ENCODE results near the gene GTF2H4.
"Not testable (repeated sequence)": the region's sequence is repeated elsewhere in the genome, so short reads cannot be mapped to it uniquely, and the experiment has no call there.

GTF2H4 gene

DNA sequence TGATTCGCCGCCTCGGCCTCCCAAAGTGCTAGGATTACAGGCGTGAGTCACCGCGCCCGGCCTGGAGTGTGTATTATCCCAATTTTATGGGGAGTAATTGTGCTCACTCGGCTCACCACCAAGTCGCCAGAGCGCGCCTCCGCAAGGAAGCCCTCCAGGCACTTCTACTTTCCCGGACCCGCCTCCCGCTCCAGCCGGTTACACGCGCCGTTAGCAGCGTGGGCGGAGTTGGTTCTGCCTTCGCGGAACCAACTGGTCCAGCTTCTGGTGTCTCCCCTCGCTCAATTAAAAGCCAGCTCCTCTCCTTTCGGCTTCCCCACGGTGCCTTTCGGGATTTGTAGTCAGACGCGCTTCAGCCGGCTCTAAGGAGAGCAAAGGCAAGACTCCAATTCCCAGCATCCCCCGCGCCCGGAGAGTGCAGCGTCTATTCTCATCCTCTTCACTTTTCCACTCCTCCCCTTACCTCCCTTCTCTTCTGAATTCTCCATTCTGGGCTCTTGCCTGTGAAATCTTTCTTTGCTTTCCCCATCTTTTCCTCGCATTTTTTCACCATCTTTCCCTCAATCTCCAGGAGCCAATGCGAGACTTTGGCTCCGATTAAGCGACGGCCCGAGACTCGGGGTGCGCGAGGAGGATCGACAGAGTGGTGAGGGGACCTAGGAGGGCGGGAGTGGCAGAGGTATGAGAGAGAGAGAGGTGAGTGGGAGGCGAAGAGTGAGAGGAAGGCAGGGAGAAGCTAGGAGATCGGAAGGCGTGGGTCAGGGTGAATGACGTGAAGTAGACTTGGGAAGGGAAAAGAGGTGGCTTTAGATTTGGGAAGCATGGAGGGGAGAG is at the start of gene GTF2H4:
GTF2H4 (plus strand) TSS at position 450 of the 834 bp plus-strand sequence.
- H3K27ac ChIP-seq (ENCODE audit: low read depth, low read length) = no peak within 1 kb of the TSS
- H3K9me3 ChIP-seq (ENCODE audit: control insufficient read depth in 1 of 2, low read length in 2 of 2) = no peaks in the 10 kb centered on the region
- H3K9ac ChIP-seq (ENCODE audit: low read depth in 1 of 2, low read length in 2 of 2) = peak within 1 kb of the TSS; percentile 83 to 97
- peaks cover 9 to 13% of the 10 kb centered on the region in 2 donors for H3K4me1 ChIP-seq (ENCODE audit: control insufficient read depth in 1 of 2, insufficient read depth in 2 of 2, low read length in 2 of 2)
- H3K36me3 ChIP-seq (ENCODE audit: control insufficient read depth in 1 of 2, insufficient read depth in 2 of 2, low read length in 2 of 2) = peaks cover 4 to 25% of the 10 kb centered on the region in 2 donors
- peak within 1 kb of the TSS; percentile 93 to 98 for H3K4me3 ChIP-seq (ENCODE audit: low read depth in 1 of 2, low read length in 2 of 2)
- H3K27me3 ChIP-seq (ENCODE audit: control insufficient read depth in 1 of 2, insufficient read depth in 2 of 2, low read length in 2 of 2) = no peaks in the 10 kb centered on the region

DNA sequence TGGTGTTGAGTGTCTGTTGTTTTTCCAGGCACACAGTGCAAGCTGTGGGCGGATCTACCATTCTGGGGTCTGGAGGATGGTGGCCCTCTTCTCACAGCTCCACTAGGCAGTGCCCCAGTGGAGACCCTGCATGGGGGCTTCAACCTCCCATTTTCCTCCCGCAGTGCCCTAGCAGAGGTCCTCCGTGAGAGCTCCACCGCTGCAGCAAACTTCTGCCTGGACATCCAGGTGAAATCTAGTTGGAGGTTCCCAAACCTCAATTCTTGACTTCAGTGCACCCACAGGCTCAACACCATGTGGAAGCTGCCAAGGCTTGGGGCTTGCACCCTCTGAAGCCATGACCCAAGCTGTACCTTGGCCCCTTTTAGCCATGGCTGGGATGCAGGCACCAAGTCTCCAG is 48.3 kb upstream of the GTF2H4 start:
- not testable (repeated sequence) for H3K27ac ChIP-seq (ENCODE audit: low read depth, low read length); H3K36me3 ChIP-seq (ENCODE audit: control insufficient read depth in 1 of 2, insufficient read depth in 2 of 2, low read length in 2 of 2); H3K9ac ChIP-seq (ENCODE audit: low read depth in 1 of 2, low read length in 2 of 2); H3K27me3 ChIP-seq (ENCODE audit: control insufficient read depth in 1 of 2, insufficient read depth in 2 of 2, low read length in 2 of 2); H3K4me3 ChIP-seq (ENCODE audit: low read depth in 1 of 2, low read length in 2 of 2); H3K9me3 ChIP-seq (ENCODE audit: control insufficient read depth in 1 of 2, low read length in 2 of 2)
- peaks cover 11 to 13% of the 10 kb centered on the region in 2 donors for H3K4me1 ChIP-seq (ENCODE audit: control insufficient read depth in 1 of 2, insufficient read depth in 2 of 2, low read length in 2 of 2)

DNA sequence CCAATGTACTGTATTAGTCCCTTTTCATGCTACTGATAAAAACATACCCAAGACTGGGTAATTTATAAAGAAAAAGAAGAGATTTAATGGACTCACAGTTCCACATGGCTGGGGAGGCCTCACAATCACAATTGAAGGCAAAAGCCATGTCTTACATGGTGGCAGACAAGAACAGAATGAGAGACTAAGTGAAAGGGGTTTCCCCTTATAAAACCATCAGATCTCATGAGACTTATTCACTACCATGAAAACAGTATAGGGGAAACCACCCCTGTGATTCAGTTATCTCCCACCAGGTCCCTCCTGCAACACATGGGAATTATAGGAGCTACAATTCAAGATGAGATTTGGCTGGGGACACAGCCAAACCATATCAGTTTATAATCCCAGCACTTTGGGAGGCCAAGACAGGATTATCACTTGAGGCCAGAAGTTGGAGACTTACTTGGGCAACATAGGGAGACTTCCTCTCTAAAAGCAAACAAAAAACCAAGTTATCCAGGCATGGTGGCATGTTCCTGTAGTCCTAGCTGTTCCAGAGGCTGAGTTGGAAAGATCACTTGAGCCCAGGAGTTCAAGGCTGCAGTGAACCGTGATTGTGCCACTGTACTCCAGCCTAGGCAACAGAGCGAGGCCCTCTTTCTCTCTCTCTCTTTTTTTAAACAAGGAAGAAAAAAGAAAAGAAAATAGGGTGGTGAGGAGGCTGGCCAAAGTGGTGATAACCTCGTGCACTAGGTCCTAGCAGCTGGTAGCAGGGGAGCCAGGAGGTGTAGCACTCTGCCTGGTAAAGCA is 46.6 kb upstream of the GTF2H4 start:
- Histone ChIP-seq H3K9me3 (ENCODE audit: control insufficient read depth in 1 of 2, low read length in 2 of 2) (peaks cover 0 to 6% of the 10 kb centered on the region in 2 donors), H3K27me3 (ENCODE audit: control insufficient read depth in 1 of 2, insufficient read depth in 2 of 2, low read length in 2 of 2) (peaks cover 0 to 5% of the 10 kb centered on the region in 2 donors), H3K4me1 (ENCODE audit: control insufficient read depth in 1 of 2, insufficient read depth in 2 of 2, low read length in 2 of 2) (peaks cover 0 to under 1% of the 10 kb centered on the region in 2 donors), H3K4me3 (ENCODE audit: low read depth in 1 of 2, low read length in 2 of 2) (no peak overlapping the region), H3K36me3 (ENCODE audit: control insufficient read depth in 1 of 2, insufficient read depth in 2 of 2, low read length in 2 of 2) (no peaks in the 10 kb centered on the region), H3K9ac (ENCODE audit: low read depth in 1 of 2, low read length in 2 of 2) (no peak overlapping the region), H3K27ac (ENCODE audit: low read depth, low read length) (no peak overlapping the region)

DNA sequence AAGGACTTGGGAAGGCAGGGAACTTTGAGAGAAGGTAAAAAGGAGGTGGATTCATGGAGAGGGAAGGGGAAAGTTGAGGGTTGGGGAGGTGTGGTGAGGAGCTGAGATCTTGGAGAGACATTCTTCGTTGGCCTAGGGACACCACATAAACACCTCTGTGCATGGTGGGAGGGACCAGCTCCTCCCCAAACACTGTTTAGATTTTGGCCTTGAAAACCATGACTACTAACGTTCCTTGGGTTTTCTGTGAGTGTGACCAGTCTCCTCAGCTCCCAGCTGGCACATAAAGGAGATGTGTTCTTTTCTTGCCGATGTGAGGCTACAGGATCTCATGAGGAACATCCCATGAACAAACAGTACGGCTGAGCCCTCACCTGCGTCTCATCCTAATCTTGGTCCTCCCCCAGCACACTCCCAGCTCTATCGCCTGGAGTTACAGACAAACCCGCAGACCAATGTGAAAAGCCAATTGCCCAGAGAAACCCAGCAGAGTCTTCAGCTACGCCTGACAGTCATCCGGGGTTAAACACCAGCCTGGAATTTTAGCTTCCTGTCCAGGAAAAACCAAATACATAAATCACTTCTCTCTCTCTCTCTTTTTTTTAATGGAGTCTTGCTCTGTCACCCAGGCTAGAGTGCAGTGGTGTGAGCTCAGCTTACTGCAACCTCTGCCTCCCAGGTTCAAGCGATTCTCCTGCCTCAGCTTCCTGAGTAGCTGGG is 45.7 kb upstream of the GTF2H4 start:
- no peaks in the 10 kb centered on the region for H3K36me3 ChIP-seq (ENCODE audit: control insufficient read depth in 1 of 2, insufficient read depth in 2 of 2, low read length in 2 of 2)
- peaks cover 0 to 5% of the 10 kb centered on the region in 2 donors for H3K27me3 ChIP-seq (ENCODE audit: control insufficient read depth in 1 of 2, insufficient read depth in 2 of 2, low read length in 2 of 2)
- no peak overlapping the region for H3K4me3 ChIP-seq (ENCODE audit: low read depth in 1 of 2, low read length in 2 of 2)
- no peak overlapping the region for H3K27ac ChIP-seq (ENCODE audit: low read depth, low read length)
- no peak overlapping the region for H3K9ac ChIP-seq (ENCODE audit: low read depth in 1 of 2, low read length in 2 of 2)
- peaks cover 0 to 6% of the 10 kb centered on the region in 2 donors for H3K9me3 ChIP-seq (ENCODE audit: control insufficient read depth in 1 of 2, low read length in 2 of 2)
- H3K4me1 ChIP-seq (ENCODE audit: control insufficient read depth in 1 of 2, insufficient read depth in 2 of 2, low read length in 2 of 2) = no peaks in the 10 kb centered on the region

DNA sequence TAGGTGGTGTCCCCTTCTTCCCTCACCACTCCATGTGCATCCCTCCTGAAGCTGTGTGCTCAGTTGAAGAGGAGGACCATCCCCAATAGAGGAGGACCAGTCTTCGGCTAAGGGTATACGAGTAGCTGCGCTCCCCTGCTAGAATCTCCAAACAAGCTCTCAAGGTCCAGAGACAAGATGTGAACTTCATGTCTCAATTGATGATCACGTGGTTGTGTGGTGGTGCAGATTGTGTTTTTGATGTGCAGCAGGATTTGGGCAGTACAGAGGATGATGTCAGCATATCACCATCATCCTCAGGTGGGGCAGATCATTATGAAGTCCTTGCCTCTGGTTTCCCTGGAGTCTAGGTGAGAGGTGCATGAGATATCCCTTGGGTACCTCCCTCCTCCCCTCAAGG is 43.7 kb upstream of the GTF2H4 start:
- no peak overlapping the region for H3K4me3 ChIP-seq (ENCODE audit: low read depth in 1 of 2, low read length in 2 of 2)
- peaks cover 0 to 5% of the 10 kb centered on the region in 2 donors for H3K27me3 ChIP-seq (ENCODE audit: control insufficient read depth in 1 of 2, insufficient read depth in 2 of 2, low read length in 2 of 2)
- no peak overlapping the region for H3K27ac ChIP-seq (ENCODE audit: low read depth, low read length)
- H3K9ac ChIP-seq (ENCODE audit: low read depth in 1 of 2, low read length in 2 of 2) = no peak overlapping the region
- H3K4me1 ChIP-seq (ENCODE audit: control insufficient read depth in 1 of 2, insufficient read depth in 2 of 2, low read length in 2 of 2) = no peaks in the 10 kb centered on the region
- peaks cover 4 to 5% of the 10 kb centered on the region in 2 donors for H3K9me3 ChIP-seq (ENCODE audit: control insufficient read depth in 1 of 2, low read length in 2 of 2)
- H3K36me3 ChIP-seq (ENCODE audit: control insufficient read depth in 1 of 2, insufficient read depth in 2 of 2, low read length in 2 of 2) = no peaks in the 10 kb centered on the region

DNA sequence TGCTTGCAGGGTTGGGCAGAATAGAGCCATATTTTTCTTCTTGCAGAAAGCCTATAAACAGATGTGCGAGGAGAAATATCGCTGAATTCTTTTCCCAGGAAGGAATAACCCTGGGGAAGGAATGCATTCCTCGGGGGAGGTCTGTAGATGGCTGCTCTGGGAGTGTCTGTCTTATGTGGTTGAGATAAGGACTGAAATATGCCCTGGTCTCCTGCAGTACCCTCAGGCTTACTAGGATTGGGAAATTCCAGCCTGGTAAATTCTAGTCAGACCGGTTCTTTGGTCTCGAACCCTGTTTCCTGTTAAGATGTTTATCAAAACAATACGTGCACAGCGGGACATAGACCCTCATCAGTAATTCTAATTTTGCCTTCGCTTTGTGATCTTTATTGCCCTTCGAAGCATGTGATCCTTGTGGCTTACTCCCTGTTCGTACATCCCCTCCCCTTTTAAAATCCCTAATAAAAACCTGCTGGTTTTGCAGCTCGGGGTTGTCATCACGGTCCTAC is 38.7 kb upstream of the GTF2H4 start:
- not testable (repeated sequence) for H3K9ac ChIP-seq (ENCODE audit: low read depth in 1 of 2, low read length in 2 of 2); H3K27me3 ChIP-seq (ENCODE audit: control insufficient read depth in 1 of 2, insufficient read depth in 2 of 2, low read length in 2 of 2); H3K4me1 ChIP-seq (ENCODE audit: control insufficient read depth in 1 of 2, insufficient read depth in 2 of 2, low read length in 2 of 2); H3K27ac ChIP-seq (ENCODE audit: low read depth, low read length); H3K36me3 ChIP-seq (ENCODE audit: control insufficient read depth in 1 of 2, insufficient read depth in 2 of 2, low read length in 2 of 2); H3K4me3 ChIP-seq (ENCODE audit: low read depth in 1 of 2, low read length in 2 of 2)
- peaks cover 2 to 18% of the 10 kb centered on the region in 2 donors for H3K9me3 ChIP-seq (ENCODE audit: control insufficient read depth in 1 of 2, low read length in 2 of 2)

DNA sequence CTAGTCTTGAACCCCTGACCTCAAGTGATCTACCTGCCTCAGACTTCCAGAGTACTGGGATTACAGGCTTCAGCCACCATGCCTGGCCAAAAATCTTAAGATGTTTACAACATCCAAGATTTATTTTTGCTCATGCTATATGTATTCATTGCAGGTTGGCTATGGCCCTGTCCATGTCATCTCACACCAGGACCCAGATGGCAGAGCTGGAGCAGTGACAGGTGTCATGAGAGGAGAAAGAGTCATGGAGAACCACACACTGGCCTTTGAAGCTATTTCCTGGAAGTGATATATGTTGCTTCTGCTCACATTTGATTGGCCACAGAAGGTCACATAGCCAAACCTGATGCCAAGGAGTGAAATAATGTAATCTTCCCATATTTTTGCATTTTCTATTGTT is 37.5 kb upstream of the GTF2H4 start:
- H3K4me3 ChIP-seq (ENCODE audit: low read depth in 1 of 2, low read length in 2 of 2) = no peak overlapping the region
- no peak overlapping the region for H3K27ac ChIP-seq (ENCODE audit: low read depth, low read length)
- no peak overlapping the region for H3K9ac ChIP-seq (ENCODE audit: low read depth in 1 of 2, low read length in 2 of 2)
- no peaks in the 10 kb centered on the region for H3K4me1 ChIP-seq (ENCODE audit: control insufficient read depth in 1 of 2, insufficient read depth in 2 of 2, low read length in 2 of 2)
- H3K9me3 ChIP-seq (ENCODE audit: control insufficient read depth in 1 of 2, low read length in 2 of 2) = peaks cover 2 to 18% of the 10 kb centered on the region in 2 donors
- no peaks in the 10 kb centered on the region for H3K27me3 ChIP-seq (ENCODE audit: control insufficient read depth in 1 of 2, insufficient read depth in 2 of 2, low read length in 2 of 2)
- H3K36me3 ChIP-seq (ENCODE audit: control insufficient read depth in 1 of 2, insufficient read depth in 2 of 2, low read length in 2 of 2) = no peaks in the 10 kb centered on the region

DNA sequence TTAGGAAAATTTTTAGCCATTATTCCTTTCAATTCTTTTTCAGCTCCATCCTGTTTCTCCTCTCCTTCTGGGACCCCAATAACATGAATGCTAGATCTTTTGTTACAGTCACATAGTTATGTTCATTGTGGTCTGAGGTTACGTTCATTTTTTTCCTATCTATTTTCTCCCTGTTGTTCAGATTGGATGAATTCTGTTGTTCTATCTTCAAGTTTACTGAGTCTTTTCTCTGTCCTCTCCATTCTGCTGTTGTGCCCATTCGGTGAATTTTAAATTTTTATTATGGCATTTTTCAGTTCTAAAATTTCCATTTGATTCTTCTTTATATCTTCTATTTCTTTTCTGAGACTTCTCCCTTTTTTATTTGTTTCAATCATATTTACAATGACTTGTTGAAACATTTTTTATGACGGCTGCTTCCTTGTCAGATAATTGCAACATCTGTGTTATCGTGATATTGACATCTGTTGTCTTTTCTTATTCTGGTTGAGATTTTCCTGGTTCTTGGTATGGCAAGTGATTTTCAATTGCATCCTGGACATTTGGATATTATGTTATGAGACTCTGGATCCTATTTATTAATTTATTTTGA is 36.3 kb upstream of the GTF2H4 start:
- H3K9me3 ChIP-seq (ENCODE audit: control insufficient read depth in 1 of 2, low read length in 2 of 2) = peaks cover 2 to 18% of the 10 kb centered on the region in 2 donors
- H3K27ac ChIP-seq (ENCODE audit: low read depth, low read length) = no peak overlapping the region
- H3K9ac ChIP-seq (ENCODE audit: low read depth in 1 of 2, low read length in 2 of 2) = no peak overlapping the region
- H3K4me1 ChIP-seq (ENCODE audit: control insufficient read depth in 1 of 2, insufficient read depth in 2 of 2, low read length in 2 of 2) = no peaks in the 10 kb centered on the region
- H3K27me3 ChIP-seq (ENCODE audit: control insufficient read depth in 1 of 2, insufficient read depth in 2 of 2, low read length in 2 of 2) = no peaks in the 10 kb centered on the region
- no peak overlapping the region for H3K4me3 ChIP-seq (ENCODE audit: low read depth in 1 of 2, low read length in 2 of 2)
- no peaks in the 10 kb centered on the region for H3K36me3 ChIP-seq (ENCODE audit: control insufficient read depth in 1 of 2, insufficient read depth in 2 of 2, low read length in 2 of 2)

DNA sequence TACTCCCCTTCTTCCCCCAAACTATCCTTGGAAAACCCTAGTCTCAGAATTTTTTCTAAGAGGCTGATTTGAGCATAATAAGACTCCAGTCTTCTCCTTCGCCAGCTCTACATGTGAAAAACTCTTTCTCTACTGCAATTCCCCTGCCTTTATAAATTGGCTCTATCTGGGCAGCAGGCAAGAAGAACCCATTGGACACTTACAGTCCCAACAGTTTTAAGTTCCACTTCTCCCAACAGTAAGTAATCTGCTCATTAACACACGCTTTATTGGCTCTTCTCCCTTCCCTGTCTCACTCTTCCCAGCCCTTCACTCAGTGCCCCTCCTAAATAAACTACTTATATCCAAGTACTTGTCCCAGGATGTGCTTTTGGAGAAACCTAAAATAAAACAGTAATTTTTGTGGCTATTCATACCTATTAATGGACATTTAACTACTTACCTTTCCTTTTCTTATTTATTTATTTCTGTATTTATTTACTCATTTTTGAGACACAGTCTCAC is 34.8 kb upstream of the GTF2H4 start:
- peaks cover 0 to 7% of the 10 kb centered on the region in 2 donors for H3K4me1 ChIP-seq (ENCODE audit: control insufficient read depth in 1 of 2, insufficient read depth in 2 of 2, low read length in 2 of 2)
- H3K9ac ChIP-seq (ENCODE audit: low read depth in 1 of 2, low read length in 2 of 2) = no peak overlapping the region
- H3K27me3 ChIP-seq (ENCODE audit: control insufficient read depth in 1 of 2, insufficient read depth in 2 of 2, low read length in 2 of 2) = no peaks in the 10 kb centered on the region
- no peak overlapping the region for H3K4me3 ChIP-seq (ENCODE audit: low read depth in 1 of 2, low read length in 2 of 2)
- no peaks in the 10 kb centered on the region for H3K36me3 ChIP-seq (ENCODE audit: control insufficient read depth in 1 of 2, insufficient read depth in 2 of 2, low read length in 2 of 2)
- H3K27ac ChIP-seq (ENCODE audit: low read depth, low read length) = no peak overlapping the region
- H3K9me3 ChIP-seq (ENCODE audit: control insufficient read depth in 1 of 2, low read length in 2 of 2) = peaks cover 2 to 18% of the 10 kb centered on the region in 2 donors

Measured in duodenal mucosa (tissue), 2 donors.